H1 (cell line): ENCODE data around the gene GALNTL6. TPM values are rescaled to one million over a fixed set of nuclear protein-coding genes. Genes with fewer than 3 reads are reported as not detected.

ENCODE experiments used
- CTBP2 ChIP-seq: IDR thresholded peaks from 2 replicates; pipeline ENCODE4 v1.7.0; 2011; ENCODE audit warnings: borderline replicate concordance, mild to moderate bottlenecking, moderate library complexity, mixed read lengths, low read length; ENCODE audit not compliant: insufficient read depth, insufficient read length
- EP300 ChIP-seq, 2 experiments: IDR thresholded peaks; 1 replicate in 1 of 2; 2 replicates in 1 of 2; pipeline ENCODE4 v1.6.1; 2011 to 2012; ENCODE audit warnings: low read depth in 2 of 2, low read length in 2 of 2, mild to moderate bottlenecking in 2 of 2, borderline replicate concordance in 1 of 2, inconsistent platforms in 1 of 2, moderate library complexity in 1 of 2
- JUN ChIP-seq: IDR thresholded peaks from 2 replicates; pipeline ENCODE4 v1.6.1; 2011; ENCODE audit warnings: low read depth, mild to moderate bottlenecking, improper control_type of control experiment, low read length
- RNF2 ChIP-seq: fragments of 200-900, 300-1000 bp; sonication (generic); IDR thresholded peaks from 2 replicates; pipeline ENCODE4 v1.7.1; 2016; ENCODE audit warnings: borderline replicate concordance, low read depth, mild to moderate bottlenecking, antibody characterized with exemption, low read length; ENCODE audit not compliant: poor library complexity, severe bottlenecking; ENCODE audit errors: missing control alignments
- YY1 ChIP-seq: IDR thresholded peaks from 2 replicates; pipeline ENCODE4 v1.6.1; 2011; ENCODE audit warnings: low read depth, mild to moderate bottlenecking, low read length
- polyA plus RNA-seq, 7 experiments: library from polyadenylated mRNA; depleted of rRNA in 3 of 7; stranded (reverse) in 5 of 7; unstranded in 2 of 7; fragments of >200 nt in 5 of 7; fragments of 200-250 nt in 2 of 7; gene quantifications; 1 replicate in 5 of 7; 2 replicates in 1 of 7; 4 replicates in 1 of 7; pipeline versions ENCODE4 v1.2.1 to v1.2.3, GENCODE V29; 2011 to 2013; ENCODE audit warnings: missing spikeins in 2 of 7, mixed read lengths in 2 of 7
- total RNA-seq: library from RNA; stranded (reverse); fragmentation: NEBNext Ultra II Directional; extraction: Animal tissue kit (Norgen Biotek cat#: 25700); gene quantifications from 2 replicates; pipeline ENCODE4 v1.2.1, GENCODE V29; 2021

Gene GALNTL6
- total and polyA plus RNA-seq, 2 of the 8 experiments (the other 6 are each of a cell fraction or from before 2014, with no cell fraction given): 0.03 to 0.32 TPM

DNA sequence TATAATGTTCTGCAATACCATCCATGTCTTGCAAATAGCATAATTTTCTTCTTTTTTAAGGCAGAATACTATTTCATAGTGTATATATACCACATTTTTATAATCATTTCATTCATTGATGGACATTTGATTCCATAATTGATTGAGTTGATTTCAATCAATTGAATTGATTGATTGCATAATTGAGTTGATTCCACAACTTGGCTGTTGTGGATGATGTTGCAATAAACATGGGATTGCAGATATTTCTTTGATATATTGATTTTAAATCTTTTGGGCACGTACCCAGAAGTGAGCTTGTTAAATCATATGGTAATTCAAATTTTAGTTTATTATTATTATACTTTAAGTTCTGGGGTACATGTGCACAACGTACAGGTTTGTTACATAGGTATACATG lies 232.8 kb downstream of the GALNTL6 start (continued):
- no peak for TF ChIP-seq CTBP2
- no peak for TF ChIP-seq JUN
- no peak for TF ChIP-seq RNF2
- TF ChIP-seq YY1: no peak
- no peak for TF ChIP-seq EP300 (IDR thresholded peaks at IDR 0.05; ENCODE audit: borderline replicate concordance in 1 of 2, low read depth in 2 of 2, low read length in 2 of 2)
- TF ChIP-seq, all 59 proteins: peak for 0
